ENCODE measurements around the gene NIBAN1.

The NIBAN1 gene

GRCh38 chr1:184947497-184948256 lies 26.6 kb downstream of the NIBAN1 start:
- DNase-seq (ENCODE audit: extremely low read depth in 1 of 2, low read depth in 1 of 2), result no peak

GRCh38 chr1:184945678-184946412 lies 28.5 kb downstream of the NIBAN1 start:
- no peak for DNase-seq (ENCODE audit: extremely low read depth in 1 of 2, low read depth in 1 of 2)

- DNase-seq (ENCODE audit: extremely low read depth in 1 of 2, low read depth in 1 of 2), result no peak
Measured at GRCh38 chr1:184945029-184945428, 29.3 kb downstream of the NIBAN1 start.

- no peak for DNase-seq (ENCODE audit: extremely low read depth in 1 of 2, low read depth in 1 of 2)
Measured at GRCh38 chr1:184943998-184944397, 30.3 kb downstream of the NIBAN1 start.

GRCh38 chr1:184941735-184942134 lies 32.6 kb downstream of the NIBAN1 start:
- DNase-seq (ENCODE audit: extremely low read depth in 1 of 2, low read depth in 1 of 2), result peak in 1 of 2 donors; percentile 20

DNA sequence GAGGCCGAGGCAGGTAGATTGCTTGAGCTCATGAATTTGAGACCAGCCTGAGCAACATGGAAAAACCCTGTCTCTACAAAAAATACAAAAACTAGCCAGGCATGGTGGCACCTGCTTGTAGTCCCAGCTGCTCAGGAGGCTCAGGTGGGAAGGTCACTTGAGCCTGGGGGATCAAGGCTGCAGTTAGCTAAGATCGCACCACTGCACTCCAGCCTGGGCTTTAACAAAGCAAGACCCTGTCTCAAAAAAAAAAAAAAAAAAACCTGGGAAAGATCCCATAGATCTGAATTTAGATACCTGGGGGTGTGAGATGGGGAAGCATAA lies 32.9 kb downstream of the NIBAN1 start:
- DNase-seq (ENCODE audit: extremely low read depth in 1 of 2, low read depth in 1 of 2), result no peak

GRCh38 chr1:184940694-184941409 lies 33.5 kb downstream of the NIBAN1 start:
- no peak for DNase-seq (ENCODE audit: extremely low read depth in 1 of 2, low read depth in 1 of 2)

- no peak for DNase-seq (ENCODE audit: extremely low read depth in 1 of 2, low read depth in 1 of 2)
Measured at GRCh38 chr1:184940226-184940625, 34.1 kb downstream of the NIBAN1 start.

DNA sequence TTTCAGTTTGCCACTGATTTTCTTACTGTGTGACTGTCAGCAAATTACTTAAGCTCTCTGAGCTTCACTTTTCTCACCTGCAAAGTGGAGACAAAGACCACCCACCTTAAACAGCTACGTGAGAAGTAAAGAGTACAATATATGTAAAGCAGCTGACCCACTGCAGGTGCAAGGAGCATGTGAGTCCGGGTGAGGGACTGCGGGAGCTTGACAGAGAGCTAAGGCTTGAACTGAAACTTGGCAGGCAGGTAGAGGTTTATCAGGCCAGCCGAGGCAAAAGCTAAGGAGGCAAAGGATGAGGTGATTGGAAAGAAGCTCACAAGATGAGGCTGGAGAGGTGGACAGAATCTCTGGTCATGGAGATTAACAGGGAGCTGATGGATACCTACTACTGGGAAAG lies 36.6 kb downstream of the NIBAN1 start:
- no peak for DNase-seq (ENCODE audit: extremely low read depth in 1 of 2, low read depth in 1 of 2)

DNA sequence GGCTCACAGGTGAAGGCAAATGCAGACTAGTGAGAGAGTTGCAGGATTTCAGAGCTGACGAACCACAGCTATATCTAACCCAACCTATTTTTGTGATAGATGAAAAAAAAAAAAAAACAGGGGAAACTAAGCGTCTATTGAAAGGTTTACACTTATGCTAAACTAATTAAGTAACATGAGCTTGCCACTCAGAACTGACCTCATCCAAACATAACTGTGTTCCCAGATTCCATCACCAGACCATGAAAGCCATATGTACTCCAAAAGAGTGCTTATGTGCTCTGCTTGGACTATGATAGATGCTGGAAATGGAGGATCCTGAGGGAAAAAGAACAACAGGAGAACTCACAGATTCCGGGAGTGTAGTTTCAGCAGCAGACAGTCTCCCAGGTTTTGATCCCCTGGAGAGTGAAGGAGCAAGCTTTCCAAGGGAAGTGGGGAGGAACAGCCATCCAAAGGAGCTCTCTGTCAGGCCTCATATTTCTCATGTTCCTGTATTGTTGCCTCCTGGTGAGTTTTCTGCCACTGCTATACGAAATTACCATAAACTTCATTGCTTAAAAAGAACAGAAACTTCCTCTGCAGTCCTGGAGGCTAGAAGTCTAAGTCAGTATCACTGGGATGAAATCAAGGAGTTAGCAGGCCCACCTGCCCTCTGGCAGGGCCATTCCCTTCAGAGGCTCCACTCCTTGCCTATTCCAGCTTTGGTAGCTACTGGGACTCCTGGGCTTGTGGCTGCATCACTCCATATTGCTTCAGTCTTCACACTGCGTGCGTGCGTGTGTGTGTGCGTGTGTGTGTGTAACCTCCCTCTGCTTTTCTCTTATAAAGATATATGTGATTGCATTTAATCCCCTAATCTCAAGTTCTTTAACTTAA lies 38.1 kb downstream of the NIBAN1 start:
- no peak for DNase-seq (ENCODE audit: extremely low read depth in 1 of 2, low read depth in 1 of 2)

DNA sequence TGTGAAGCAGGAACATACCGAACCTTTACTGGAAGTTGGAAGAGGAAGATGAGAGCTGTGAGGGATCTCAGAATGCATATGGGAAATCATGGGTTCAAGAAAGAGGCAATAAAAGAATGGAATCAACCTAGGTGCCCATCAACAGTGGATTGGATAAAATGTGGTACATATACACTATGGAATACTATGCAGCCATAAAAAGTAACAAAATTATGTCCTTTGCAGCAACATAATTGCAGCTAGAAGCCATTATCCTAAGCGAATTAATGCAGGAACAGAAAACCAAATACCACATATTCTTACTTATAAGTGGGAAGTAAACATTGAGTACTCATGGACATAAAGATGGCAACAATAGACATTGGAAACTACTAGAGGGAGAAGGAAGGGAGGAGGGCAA lies 40.4 kb downstream of the NIBAN1 start:
- no peak for DNase-seq (ENCODE audit: extremely low read depth in 1 of 2, low read depth in 1 of 2)

GRCh38 chr1:184932319-184932718 lies 42.0 kb downstream of the NIBAN1 start:
- DNase-seq (ENCODE audit: extremely low read depth in 1 of 2, low read depth in 1 of 2), result no peak

DNA sequence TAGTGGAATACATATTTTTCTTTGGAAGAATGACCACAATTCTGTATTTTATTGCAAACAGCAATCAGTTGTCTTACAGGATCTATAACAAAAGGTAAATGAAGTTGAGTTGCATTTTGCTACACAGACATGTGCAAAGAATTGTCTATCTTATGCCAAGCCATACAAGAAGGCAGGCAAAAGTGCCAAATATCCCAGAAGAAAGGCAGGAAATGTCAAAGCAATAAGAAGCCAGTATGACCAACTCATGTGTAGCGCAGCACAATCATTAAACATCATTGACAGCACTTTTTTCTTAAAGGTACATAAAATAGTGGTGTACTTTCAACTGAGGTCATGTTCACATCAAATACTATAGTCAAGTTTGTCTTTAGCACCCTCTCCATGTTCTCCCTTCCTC lies 42.7 kb downstream of the NIBAN1 start:
- no peak for DNase-seq (ENCODE audit: extremely low read depth in 1 of 2, low read depth in 1 of 2)

GRCh38 chr1:184930645-184931044 lies 43.7 kb downstream of the NIBAN1 start:
- DNase-seq (ENCODE audit: extremely low read depth in 1 of 2, low read depth in 1 of 2), result no peak

DNA sequence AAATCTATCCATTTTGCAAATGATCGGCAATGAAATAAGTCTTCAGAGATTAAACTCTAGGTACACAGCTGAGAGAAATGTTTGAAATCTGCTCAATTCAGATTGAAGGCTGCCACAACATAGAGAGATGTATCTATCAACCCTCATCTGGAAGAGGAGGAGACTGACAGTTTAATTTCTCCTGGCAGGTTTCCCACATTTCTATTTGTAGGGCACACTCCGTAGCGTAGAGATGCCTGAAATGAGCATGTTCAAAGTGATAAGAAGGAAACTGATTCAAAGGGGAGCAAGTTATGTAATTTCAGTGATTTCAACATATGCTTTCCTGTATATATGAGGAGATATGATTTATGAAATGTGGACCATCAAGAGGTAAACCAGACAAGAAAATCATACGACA lies 44.1 kb downstream of the NIBAN1 start:
- no peak for DNase-seq (ENCODE audit: extremely low read depth in 1 of 2, low read depth in 1 of 2)

- DNase-seq (ENCODE audit: extremely low read depth in 1 of 2, low read depth in 1 of 2), result no peak
Measured at GRCh38 chr1:184929711-184930202, 44.6 kb downstream of the NIBAN1 start.

- no peak for DNase-seq (ENCODE audit: extremely low read depth in 1 of 2, low read depth in 1 of 2)
Measured at GRCh38 chr1:184928394-184928793, 45.9 kb downstream of the NIBAN1 start.
